Stimulated activated CD4-positive, alpha-beta T cell treated with anti-CD3 and anti-CD28 coated beads, TNF-alpha, amount 100 ng/mL, for 48 hours (primary cell): ENCODE measurements around the gene LRRC74B.
"Not testable (repeated sequence)": the region's sequence is repeated elsewhere in the genome, so short reads cannot be mapped to it uniquely, and the experiment has no call there.

ENCODE experiments used
- DNase-seq, 3 donors: peaks; one replicate each; pipeline ENCODE4 v3.0.0-alpha.2; 2020; ENCODE audit warnings: low read depth in 3 of 3

The LRRC74B gene

DNA sequence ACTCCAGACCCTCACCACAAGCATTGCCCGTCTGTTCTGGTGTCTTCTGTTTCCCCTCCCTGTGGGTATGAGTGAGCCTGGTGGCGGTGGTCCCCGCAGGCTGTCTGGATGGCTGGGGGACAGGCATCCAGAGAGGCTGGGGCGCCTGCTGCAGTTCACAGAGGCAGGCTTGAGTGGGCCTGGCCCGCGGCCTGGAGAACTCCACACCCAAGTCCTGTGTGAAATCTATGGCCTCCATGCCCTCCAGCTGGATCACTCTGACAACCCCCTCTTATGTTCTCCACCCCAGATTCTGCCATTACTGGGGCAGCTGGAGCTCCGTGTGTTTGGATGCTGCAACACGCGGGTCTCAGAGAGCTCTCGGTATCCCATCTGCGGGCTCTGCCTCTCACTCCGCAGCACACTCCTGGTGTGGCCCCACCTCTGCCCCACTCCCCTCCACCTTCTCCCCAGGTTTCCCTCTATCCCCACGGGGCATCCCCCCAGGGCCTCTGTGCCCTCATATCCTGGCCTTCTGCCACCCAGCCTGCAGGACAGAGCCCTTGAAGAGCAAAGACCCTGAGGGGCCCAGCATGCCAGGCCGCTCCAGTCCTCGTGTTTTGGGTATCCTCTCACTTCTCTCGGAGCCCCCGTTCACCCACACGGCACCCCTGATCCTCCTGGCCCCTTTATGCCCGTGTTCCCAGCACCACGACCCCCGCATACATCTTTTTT lies 31.3 kb downstream of the LRRC74B start:
- DNase-seq: no peak

- DNase-seq: no peak
These were observed 32.2 kb downstream of the LRRC74B start for GRCh38 chr22:21077884-21078508.

- no peak for DNase-seq
These were observed 33.2 kb downstream of the LRRC74B start for GRCh38 chr22:21078916-21079315.

GRCh38 chr22:21079493-21079892 lies 33.7 kb downstream of the LRRC74B start:
- no peak for DNase-seq

- DNase-seq: no peak
These were observed 34.8 kb downstream of the LRRC74B start for GRCh38 chr22:21080435-21081137.

DNA sequence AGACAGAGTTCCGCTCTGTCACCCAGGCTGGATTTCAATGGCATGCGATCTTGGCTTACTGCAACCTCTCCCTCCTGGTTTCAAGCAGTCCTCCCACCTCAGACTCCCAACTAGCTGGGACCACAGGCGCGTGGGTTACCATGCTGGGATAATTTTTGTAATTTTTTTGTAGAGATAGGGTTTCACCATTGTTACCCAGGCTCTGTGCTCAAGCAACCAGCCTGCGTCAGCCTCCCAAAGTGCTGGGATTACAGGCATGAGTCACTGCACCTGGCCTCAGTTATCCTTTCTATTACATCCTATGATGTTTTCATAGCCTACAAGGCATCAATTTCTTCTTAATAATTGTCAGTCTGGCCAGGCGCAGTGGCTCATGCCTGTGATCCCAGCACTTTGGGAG lies 36.5 kb downstream of the LRRC74B start:
- DNase-seq: no peak

- no peak for DNase-seq
These were observed 41.4 kb downstream of the LRRC74B start for GRCh38 chr22:21087119-21087518.

DNA sequence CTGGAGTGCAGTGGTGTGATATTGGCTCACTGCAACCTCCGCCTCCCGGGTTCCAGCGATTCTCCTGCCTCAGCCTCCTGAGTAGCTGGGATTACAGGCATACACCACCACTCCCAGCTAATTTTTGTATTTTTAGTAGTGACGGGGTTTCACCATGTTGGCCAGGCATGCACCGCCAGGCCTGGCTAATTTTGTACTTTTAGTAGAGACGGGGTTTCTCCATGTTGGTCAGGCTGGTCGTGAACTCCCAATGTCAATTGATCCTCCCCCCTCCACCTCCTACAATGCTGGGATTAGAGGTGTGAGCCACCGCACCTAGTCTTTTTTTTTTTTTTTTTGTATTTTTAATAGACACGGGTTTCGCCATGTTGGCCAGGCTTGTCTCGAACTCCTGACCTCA lies 42.2 kb downstream of the LRRC74B start:
- not testable (repeated sequence) for DNase-seq

- not testable (repeated sequence) for DNase-seq
These were observed 45.5 kb downstream of the LRRC74B start for GRCh38 chr22:21091220-21091619.

- no peak for DNase-seq
These were observed 47.2 kb downstream of the LRRC74B start for GRCh38 chr22:21092797-21093554.

DNA sequence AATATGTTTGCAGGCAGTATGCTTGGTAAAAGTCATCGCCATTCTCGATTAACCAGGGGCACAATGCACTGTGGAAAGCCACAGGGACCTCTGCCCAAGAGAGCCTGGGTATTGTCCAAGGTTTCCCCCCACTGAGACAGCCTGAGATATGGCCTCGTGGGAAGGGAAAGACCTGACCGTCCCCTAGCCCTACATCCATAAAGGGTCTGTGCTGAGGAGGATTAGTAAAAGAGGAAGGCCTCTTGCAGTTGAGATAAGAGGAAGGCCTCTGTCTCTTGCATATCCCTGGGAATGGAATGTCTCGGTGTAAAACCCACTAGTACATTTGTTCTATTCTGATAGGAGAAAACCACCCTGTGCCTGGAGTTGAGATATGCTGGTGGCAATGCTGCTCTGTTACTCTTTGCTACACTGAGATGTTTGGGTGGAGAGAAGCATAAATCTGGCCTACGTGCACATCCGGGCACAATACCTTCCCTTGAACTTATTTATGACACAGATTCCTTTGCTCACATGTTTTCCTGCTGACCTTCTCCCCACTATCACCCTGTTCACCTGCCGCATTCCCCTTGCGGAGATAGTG lies 47.9 kb downstream of the LRRC74B start:
- not testable (repeated sequence) for DNase-seq

GRCh38 chr22:21094911-21095772 lies 49.4 kb downstream of the LRRC74B start:
- DNase-seq: no peak

GRCh38 chr22:21095773-21096107 lies 50.0 kb downstream of the LRRC74B start:
- no peak for DNase-seq

DNA sequence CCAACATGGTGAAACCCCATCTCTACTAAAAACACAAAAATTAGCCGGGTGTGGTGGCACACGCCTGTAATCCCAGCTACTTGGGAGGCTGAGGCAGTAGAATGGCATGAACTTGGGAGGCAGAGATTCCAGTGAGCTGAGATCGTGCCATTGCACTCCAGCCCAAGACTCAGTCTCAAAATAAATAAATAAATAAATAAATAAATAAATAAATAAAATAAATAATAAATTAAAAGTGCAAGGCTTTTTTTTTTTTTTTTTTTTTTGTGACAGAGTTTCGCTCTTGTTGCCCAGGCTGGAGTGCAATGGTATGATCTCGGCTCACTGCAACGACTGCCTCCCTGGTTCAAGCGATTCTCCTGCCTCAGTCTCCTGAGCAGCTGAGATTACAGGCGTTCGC lies 51.1 kb downstream of the LRRC74B start:
- DNase-seq: not testable (repeated sequence)

GRCh38 chr22:21098099-21098671 lies 52.4 kb downstream of the LRRC74B start:
- no peak for DNase-seq

- no peak for DNase-seq
These were observed 53.8 kb downstream of the LRRC74B start for GRCh38 chr22:21099578-21099977.

DNA sequence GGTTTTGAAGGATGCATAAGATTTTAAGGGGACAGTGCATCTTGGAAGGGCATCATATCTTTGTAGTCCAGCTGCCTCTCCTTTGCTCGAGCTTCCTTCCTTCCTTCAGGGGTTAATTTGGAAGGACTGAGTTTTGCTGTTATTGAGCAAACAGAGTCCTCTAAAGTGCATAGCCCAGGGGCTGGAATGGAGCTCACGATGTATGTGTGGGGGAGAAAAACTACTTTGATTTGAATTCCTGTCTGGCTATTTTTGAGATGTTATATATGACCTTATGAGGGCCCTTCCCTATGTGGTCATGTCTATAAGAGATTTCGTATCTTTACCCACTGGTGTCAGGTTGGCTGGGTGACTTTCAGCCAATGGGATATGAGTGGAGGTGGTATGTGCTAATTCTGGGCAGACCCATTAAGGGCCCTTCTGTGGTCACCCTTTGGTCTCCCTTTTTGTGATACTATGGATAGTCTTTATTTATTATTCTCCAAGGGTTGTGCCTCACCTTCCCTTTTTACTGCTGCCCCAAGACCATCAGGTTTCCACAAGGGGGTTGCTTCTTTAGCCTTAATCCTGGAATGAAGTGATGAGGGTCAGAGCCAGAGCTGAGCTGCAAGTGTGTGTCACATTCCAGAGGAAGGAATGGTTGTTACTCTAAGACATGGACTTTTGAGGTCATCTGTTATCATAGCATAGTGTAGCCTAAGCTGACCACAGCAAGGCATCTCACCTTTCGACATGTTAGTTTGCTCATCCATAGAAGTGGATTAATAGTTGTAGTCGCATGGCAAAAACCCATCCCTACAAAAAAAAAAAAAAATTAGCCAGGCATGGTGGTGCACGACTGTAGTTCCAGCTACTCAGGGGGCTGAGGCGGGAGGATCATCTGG lies 54.6 kb downstream of the LRRC74B start:
- no peak for DNase-seq

DNA sequence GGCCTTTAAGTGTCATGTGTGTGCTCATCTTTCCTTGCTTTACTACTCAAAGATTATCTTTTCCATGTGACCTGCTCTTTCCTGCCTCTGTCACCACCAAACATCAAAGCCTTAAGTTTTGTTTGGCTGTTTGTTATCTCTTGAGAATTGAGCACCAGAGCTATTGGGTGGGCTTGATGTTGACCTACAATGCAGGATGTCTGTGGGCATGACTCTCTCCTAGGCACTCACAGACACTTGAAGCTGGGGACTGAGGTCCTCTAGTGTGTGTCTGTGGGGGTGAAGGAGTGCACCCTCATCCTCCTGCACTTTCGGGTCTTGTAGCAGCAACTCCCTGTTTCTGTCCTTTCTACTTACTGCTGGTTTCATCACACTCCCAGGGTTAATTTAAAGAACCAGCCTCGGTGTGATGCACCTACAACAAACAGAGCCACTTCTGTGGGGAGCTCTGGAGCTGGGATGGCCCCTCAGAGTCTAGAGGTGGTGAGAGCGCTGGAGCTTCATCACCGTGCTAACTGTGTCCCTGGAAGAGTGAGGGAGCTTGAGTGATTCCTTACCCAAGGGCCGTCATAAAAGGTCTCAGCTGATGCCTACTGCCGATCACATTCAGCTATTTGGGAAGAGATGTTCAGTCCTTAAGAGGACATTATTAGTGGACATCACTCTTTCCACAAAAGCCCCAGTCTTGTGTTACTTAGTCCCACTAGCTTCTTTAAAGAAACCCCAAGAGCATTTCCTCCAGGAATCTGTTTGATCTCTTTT lies 56.3 kb downstream of the LRRC74B start:
- DNase-seq: no peak
